NB4 (cell line): Measurements from ENCODE around the gene SLC39A5.

Experiments used
- CTCF ChIP-seq: IDR thresholded peaks from one replicate; pipeline ENCODE4 v1.5.1; 2012; ENCODE audit warnings: low read depth, low read length
- MAX ChIP-seq: IDR thresholded peaks from 2 replicates; pipeline ENCODE4 v1.6.1; 2011; ENCODE audit warnings: low read depth, low read length
- MYC ChIP-seq: IDR thresholded peaks from 2 replicates; pipeline ENCODE4 v1.6.1; 2011; ENCODE audit warnings: low read depth, low read length
- POLR2A ChIP-seq: IDR thresholded peaks from 2 replicates; pipeline ENCODE4 v1.6.1; 2011; ENCODE audit warnings: mild to moderate bottlenecking; ENCODE audit not compliant: insufficient read length; ENCODE audit errors: extremely low read depth

- no peak for TF ChIP-seq CTCF
- TF ChIP-seq MAX = no peak
- no peak for TF ChIP-seq POLR2A
- TF ChIP-seq MYC = no peak
Measured at GRCh38 chr12:56282030-56282429, 52.2 kb downstream of the SLC39A5 start.
